Stimulated activated CD8-positive, alpha-beta memory T cell treated with anti-CD3 and anti-CD28 coated beads, Interleukin-15, amount 100 ng/mL, for 48 hours (primary cell): ENCODE measurements around the gene ATXN7L2.
A peak's percentile ranks its signal among the peaks of the same experiment; 100 is the strongest.

ENCODE experiments used
- DNase-seq, 2 donors: peaks; one replicate each; pipeline ENCODE4 v3.0.0-alpha.2; 2020; ENCODE audit warnings: low read depth in 2 of 2

Gene ATXN7L2

GRCh38 chr1:109527098-109527811, 43.5 kb downstream of the ATXN7L2 start:
- DNase-seq, result no peak

GRCh38 chr1:109527846-109528695, 44.4 kb downstream of the ATXN7L2 start:
- no peak for DNase-seq

GRCh38 chr1:109528712-109529111, 45.0 kb downstream of the ATXN7L2 start:
- DNase-seq, result no peak

GRCh38 chr1:109529881-109530456, 46.3 kb downstream of the ATXN7L2 start:
- no peak for DNase-seq

GRCh38 chr1:109530457-109531087, 46.9 kb downstream of the ATXN7L2 start:
- DNase-seq, result no peak

- no peak for DNase-seq
Observed at GRCh38 chr1:109531380-109531779, 47.7 kb downstream of the ATXN7L2 start.

GRCh38 chr1:109531826-109532364, 48.2 kb downstream of the ATXN7L2 start:
- no peak for DNase-seq

GRCh38 chr1:109532365-109533136, 48.8 kb downstream of the ATXN7L2 start:
- DNase-seq, result peak; percentile 75 to 80

- no peak for DNase-seq
Observed at GRCh38 chr1:109534307-109534858, 50.7 kb downstream of the ATXN7L2 start.

- DNase-seq, result no peak
Observed at GRCh38 chr1:109535481-109535880, 51.8 kb downstream of the ATXN7L2 start.

GRCh38 chr1:109535971-109536491, 52.3 kb downstream of the ATXN7L2 start:
- DNase-seq, result no peak

GRCh38 chr1:109537450-109538178, 53.9 kb downstream of the ATXN7L2 start:
- no peak for DNase-seq

GRCh38 chr1:109538827-109539555, 55.3 kb downstream of the ATXN7L2 start:
- DNase-seq, result no peak

- no peak for DNase-seq
Observed at GRCh38 chr1:109539676-109540075, 56.0 kb downstream of the ATXN7L2 start, which contains the start of gene GPR61. GPR61 (plus strand) TSS chr1:109539872; CDS start chr1:109543023, 3,151 bp downstream.

GRCh38 chr1:109541102-109541501, 57.4 kb downstream of the ATXN7L2 start:
- DNase-seq, result no peak
